Measurements from ENCODE around the gene PPP1R3G. TPM values are rescaled to one million over a fixed set of nuclear protein-coding genes. Genes with fewer than 3 reads are reported as not detected.

The PPP1R3G gene
- total RNA-seq, 1 experiment from 2014 or later: not detected

DNA sequence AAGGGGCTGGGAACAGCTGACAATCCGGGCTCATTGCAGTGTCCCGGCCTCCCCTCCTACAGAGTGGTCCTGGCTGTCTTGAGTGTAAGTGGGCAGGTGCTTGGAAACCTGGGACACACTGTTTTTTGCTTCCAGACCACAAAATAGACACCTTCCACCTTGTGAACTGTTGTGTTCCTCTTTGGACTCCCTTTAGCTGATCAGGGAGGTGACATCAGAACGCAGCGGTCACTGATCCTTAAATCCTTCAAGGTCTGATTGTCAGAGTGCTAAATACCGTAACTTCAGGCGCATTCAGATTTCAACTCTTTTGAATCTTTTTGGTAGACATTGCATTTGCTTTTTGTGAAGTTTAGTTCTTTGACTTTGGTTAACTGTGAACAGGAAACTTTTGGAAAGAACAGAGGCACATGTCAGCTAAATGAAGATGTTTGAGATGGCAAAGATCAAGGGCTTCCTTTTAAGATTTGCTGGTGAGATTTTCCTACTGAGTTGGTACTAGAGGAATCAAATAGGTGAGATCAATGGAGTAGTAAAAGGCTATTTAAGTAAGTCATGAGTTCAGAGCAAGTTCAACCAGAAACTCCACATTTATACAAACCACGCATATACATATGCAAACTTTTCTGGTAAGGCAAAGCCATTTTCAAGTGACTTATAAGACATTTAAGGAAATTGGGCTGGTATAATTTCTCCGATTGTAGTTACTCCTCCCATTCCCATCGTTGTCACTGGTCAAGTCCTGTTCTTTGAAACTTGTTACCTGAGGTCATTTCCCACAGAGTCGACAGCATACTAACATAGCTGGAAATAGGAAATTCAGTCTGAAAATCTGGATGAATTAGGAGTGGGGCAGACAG lies 6.3 kb downstream of the PPP1R3G start:
- Histone ChIP-seq H3K18ac (ENCODE audit: insufficient read length, low read depth, low read length) (no peak overlapping the region), H2BK15ac (ENCODE audit: low read depth, low read length) (no peak overlapping the region), H3K79me1 (ENCODE audit: insufficient read depth, low read depth, low read length, poor library complexity, severe bottlenecking) (no peaks in the 10 kb centered on the region), H3K23ac (ENCODE audit: insufficient read length, low read depth, low read length) (no peak overlapping the region), H3T11ph (ENCODE audit: low read length) (no peak overlapping the region), H2BK12ac (ENCODE audit: insufficient read length, low read depth, low read length) (no peak overlapping the region), H3K9me3 (ENCODE audit: control insufficient read depth, low read depth, low read length) (no peaks in the 10 kb centered on the region), H3K4me2 (ENCODE audit: insufficient read depth, insufficient read length, low read length) (no peak overlapping the region), H3K27ac (ENCODE audit: insufficient read length, low read depth, low read length) (no peak overlapping the region), H2AK5ac (ENCODE audit: insufficient read length, low read length) (no peak overlapping the region), H4K20me1 (ENCODE audit: control insufficient read depth, insufficient read depth, insufficient read length) (no peaks in the 10 kb centered on the region), H3K79me2 (ENCODE audit: insufficient read depth, low read length) (no peaks in the 10 kb centered on the region), H2AFZ (ENCODE audit: low read length) (no peak overlapping the region), H2BK20ac (ENCODE audit: low read depth, low read length, poor library complexity, severe bottlenecking) (no peak overlapping the region), H2BK120ac (ENCODE audit: low read depth, low read length, poor library complexity, severe bottlenecking) (no peak overlapping the region), H3K56ac (ENCODE audit: insufficient read length, low read depth, low read length) (no peak overlapping the region), H2BK5ac (ENCODE audit: insufficient read length, low read length) (no peak overlapping the region), H4K5ac (ENCODE audit: insufficient read length, low read depth, low read length) (no peak overlapping the region), H3K4ac (ENCODE audit: low read depth, low read length) (no peak overlapping the region), H3K27me3 (ENCODE audit: insufficient read depth, low read length) (peaks cover 6% of the 10 kb centered on the region; the same call in 1 of the 2 replicates), H4K91ac (ENCODE audit: insufficient read length, low read depth, low read length) (no peak overlapping the region), H3K14ac (ENCODE audit: insufficient read depth, low read length) (no peak overlapping the region), H3K4me1 (ENCODE audit: insufficient read depth, low read length) (no peaks in the 10 kb centered on the region), H3K23me2 (ENCODE audit: insufficient read length, low read depth, low read length, poor library complexity, severe bottlenecking) (no peaks in the 10 kb centered on the region), H3K9ac (ENCODE audit: extremely low read depth, insufficient read length, low read length) (no peak overlapping the region), H4K8ac (replicated peaks; ENCODE audit: insufficient read length, low read depth, low read length) (no peak overlapping the region)
- no peak overlapping the region for H3K27ac Mint-ChIP-seq
- H3K36me3 Mint-ChIP-seq (ENCODE audit: insufficient read depth in 1 of 3, low read depth in 3 of 3): 0 out of 7 replicates have a peak, but pooled peaks cover 0 to 4% (median 0%) of the 10 kb centered on the region in 3 experiments
- H3K27me3 Mint-ChIP-seq (ENCODE audit: low read depth): peaks cover 51% of the 10 kb centered on the region
- TF ChIP-seq, protein P1, sequence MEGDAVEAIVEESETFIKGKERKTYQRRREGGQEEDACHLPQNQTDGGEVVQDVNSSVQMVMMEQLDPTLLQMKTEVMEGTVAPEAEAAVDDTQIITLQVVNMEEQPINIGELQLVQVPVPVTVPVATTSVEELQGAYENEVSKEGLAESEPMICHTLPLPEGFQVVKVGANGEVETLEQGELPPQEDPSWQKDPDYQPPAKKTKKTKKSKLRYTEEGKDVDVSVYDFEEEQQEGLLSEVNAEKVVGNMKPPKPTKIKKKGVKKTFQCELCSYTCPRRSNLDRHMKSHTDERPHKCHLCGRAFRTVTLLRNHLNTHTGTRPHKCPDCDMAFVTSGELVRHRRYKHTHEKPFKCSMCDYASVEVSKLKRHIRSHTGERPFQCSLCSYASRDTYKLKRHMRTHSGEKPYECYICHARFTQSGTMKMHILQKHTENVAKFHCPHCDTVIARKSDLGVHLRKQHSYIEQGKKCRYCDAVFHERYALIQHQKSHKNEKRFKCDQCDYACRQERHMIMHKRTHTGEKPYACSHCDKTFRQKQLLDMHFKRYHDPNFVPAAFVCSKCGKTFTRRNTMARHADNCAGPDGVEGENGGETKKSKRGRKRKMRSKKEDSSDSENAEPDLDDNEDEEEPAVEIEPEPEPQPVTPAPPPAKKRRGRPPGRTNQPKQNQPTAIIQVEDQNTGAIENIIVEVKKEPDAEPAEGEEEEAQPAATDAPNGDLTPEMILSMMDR (conservative IDR thresholded peaks at IDR 0.05): no peak
- WGBS (ENCODE audit: extremely low coverage, insufficient read length, low lambda C conversion rate): no CpG with 5 or more reads among the region's 10 CpGs
- H3K9me3 Mint-ChIP-seq: peaks cover under 1 to 6% of the 10 kb centered on the region in 2 experiments; a peak in 2 of 5 replicates
- DNase-seq: no peak
- peaks cover 7% of the 10 kb centered on the region in 2 experiments for H3K4me1 Mint-ChIP-seq
- no peak overlapping the region for H3K4me3 Mint-ChIP-seq
